HepG2 (cell line): ENCODE measurements around the gene EIF1. TPM values are rescaled to one million over a fixed set of nuclear protein-coding genes. Genes with fewer than 3 reads are reported as not detected.

Source experiments
- AGO2 ChIP-seq: fragments of 200-400 bp; formaldehyde crosslinking; optimal IDR thresholded peaks from 2 replicates; pipeline ENCODE3; 2017; ENCODE audit warnings: mild to moderate bottlenecking, low read depth, low read length, moderate library complexity
- ARID2 ChIP-seq: sonication (generic); formaldehyde crosslinking; IDR thresholded peaks from 2 replicates; pipeline ENCODE4 v1.8.1; 2022; ENCODE audit warnings: mild to moderate bottlenecking, missing genetic modification reagents, borderline replicate concordance
- ATF7 ChIP-seq, 2 experiments: fragments of 450-650 bp in 1 of 2; sonication (generic) in 1 of 2; formaldehyde crosslinking in 1 of 2; IDR thresholded peaks; 2 replicates each; pipeline versions ENCODE4 v1.4.0 to v1.6.1; 2016 to 2020; ENCODE audit warnings: antibody characterized with exemption in 1 of 2, mild to moderate bottlenecking in 1 of 2, missing genetic modification reagents in 1 of 2
- BRD4 ChIP-seq: sonication (generic); formaldehyde crosslinking; IDR thresholded peaks from 2 replicates; pipeline ENCODE4 v1.4.0; 2020; ENCODE audit warnings: missing genetic modification reagents
- GATAD2A ChIP-seq: IDR thresholded peaks from 2 replicates; pipeline ENCODE4 v1.6.1; 2016
- KAT2B ChIP-seq: fragments of 150-350 bp; IDR thresholded peaks from 2 replicates; pipeline ENCODE4 v1.6.1; 2014; ENCODE audit warnings: low read depth, low read length, borderline replicate concordance
- MED8 ChIP-seq: sonication (generic); formaldehyde crosslinking; IDR thresholded peaks from 2 replicates; pipeline ENCODE4 v1.8.1; 2023; ENCODE audit warnings: mild to moderate bottlenecking, missing genetic modification reagents; ENCODE audit not compliant: insufficient replicate concordance
- NFKBIZ ChIP-seq: IDR thresholded peaks from 2 replicates; pipeline ENCODE4 v1.6.1; 2018; ENCODE audit warnings: missing genetic modification reagents, missing compliant biosample characterization
- SATB2 ChIP-seq: sonication (generic); formaldehyde crosslinking; IDR thresholded peaks from 2 replicates; pipeline ENCODE4 v1.5.0; 2020; ENCODE audit warnings: missing genetic modification reagents
- SP140L ChIP-seq: sonication (generic); formaldehyde crosslinking; IDR thresholded peaks from 2 replicates; pipeline ENCODE4 v1.4.0; 2020; ENCODE audit warnings: missing genetic modification reagents, borderline replicate concordance
- TEAD3 ChIP-seq: optimal IDR thresholded peaks from 2 replicates; pipeline ENCODE3; 2016; ENCODE audit warnings: borderline replicate concordance
- TRIM22 ChIP-seq: fragments of 450-650 bp; IDR thresholded peaks from 2 replicates; pipeline ENCODE4 v1.6.1; 2017
- ZBTB10 ChIP-seq: sonication (generic); formaldehyde crosslinking; IDR thresholded peaks from 2 replicates; pipeline ENCODE4 v1.4.0; 2020; ENCODE audit warnings: missing genetic modification reagents, borderline replicate concordance
- ZBTB49 ChIP-seq: sonication (generic); formaldehyde crosslinking; IDR thresholded peaks from 2 replicates; pipeline ENCODE4 v1.4.0; 2020; ENCODE audit warnings: missing genetic modification reagents, borderline replicate concordance
- ZFP62 ChIP-seq: sonication (generic); formaldehyde crosslinking; IDR thresholded peaks from 2 replicates; pipeline ENCODE4 v1.4.0; 2020; ENCODE audit warnings: missing genetic modification reagents
- ZNF225 ChIP-seq: sonication (generic); formaldehyde crosslinking; IDR thresholded peaks from 2 replicates; pipeline ENCODE4 v1.4.0; 2020; ENCODE audit warnings: mild to moderate bottlenecking, missing genetic modification reagents
- ZNF253 ChIP-seq: sonication (generic); formaldehyde crosslinking; IDR thresholded peaks from 2 replicates; pipeline ENCODE4 v1.8.0; 2022; ENCODE audit warnings: mild to moderate bottlenecking, missing genetic modification reagents, borderline replicate concordance
- ZNF367 ChIP-seq: sonication (generic); formaldehyde crosslinking; IDR thresholded peaks from 2 replicates; pipeline ENCODE4 v1.4.0; 2020; ENCODE audit warnings: missing genetic modification reagents, borderline replicate concordance
- ZNF562 ChIP-seq: sonication (generic); formaldehyde crosslinking; IDR thresholded peaks from 2 replicates; pipeline ENCODE4 v1.8.0; 2022; ENCODE audit warnings: missing genetic modification reagents, borderline replicate concordance
- ZSCAN9 ChIP-seq: IDR thresholded peaks from 2 replicates; pipeline ENCODE4 v1.6.1; 2016; ENCODE audit warnings: borderline replicate concordance
- ZXDC ChIP-seq: sonication (generic); formaldehyde crosslinking; IDR thresholded peaks from 2 replicates; pipeline ENCODE4 v1.5.0; 2020; ENCODE audit warnings: mild to moderate bottlenecking, missing genetic modification reagents
- polyA plus RNA-seq, 8 experiments: library from polyadenylated mRNA; depleted of rRNA in 3 of 8; stranded (reverse) in 7 of 8; unstranded in 1 of 8; fragments of >200 nt; fragmentation: Illumina TruSeq in 4 of 8; extraction: Trizol in 4 of 8; gene quantifications; 2 replicates each; pipeline versions ENCODE4 v1.2.1 to v1.2.3, GENCODE V29; 2011 to 2016; ENCODE audit warnings: low read depth in 4 of 8, missing spikeins in 1 of 8, mixed read lengths in 1 of 8; ENCODE audit not compliant: insufficient read depth in 1 of 8
- total RNA-seq, 5 experiments: library from RNA; depleted of rRNA; stranded (reverse); fragments of >200 nt; fragmentation: Illumina TruSeq; extraction: Trizol; gene quantifications; 2 replicates each; pipeline ENCODE4 v1.2.3, GENCODE V29; 2016; ENCODE audit warnings: low read depth in 1 of 5

Gene EIF1
- total and polyA plus RNA-seq, 2 of the 13 experiments (the other 11 are each of a cell fraction or from before 2014, with no cell fraction given) = 147 to 517 TPM

GRCh38 chr17:41734139-41734948, 45.7 kb downstream of the EIF1 start, which contains the start of gene HAP1 (continued):
- no peak for TF ChIP-seq ARID2 (CRISPR knock-in tag)
- no peak for TF ChIP-seq BRD4 (CRISPR knock-in tag)
- no peak for TF ChIP-seq KAT2B
- peak; percentile 81 for TF ChIP-seq MED8 (CRISPR knock-in tag)
- no peak for TF ChIP-seq ZNF367
- TF ChIP-seq ZBTB49 (CRISPR knock-in tag) = 0 out of 2 replicates have a peak, but pooled peaks have one; percentile 12
- 0 out of 2 replicates have a peak, but pooled peaks have one; percentile 26 for TF ChIP-seq SP140L (CRISPR knock-in tag)
- no peak for TF ChIP-seq ZSCAN9 (CRISPR knock-in tag)
- no peak for TF ChIP-seq TRIM22
- no peak for TF ChIP-seq ZBTB10 (CRISPR knock-in tag)
- peak; percentile 7; the same call in 1 of the 2 replicates for TF ChIP-seq GATAD2A (CRISPR knock-in tag)
- TF ChIP-seq NFKBIZ (CRISPR knock-in tag) = no peak
- TF ChIP-seq ZNF562 (CRISPR knock-in tag) = no peak
- no peak for TF ChIP-seq SATB2
- no peak for TF ChIP-seq ZXDC (CRISPR knock-in tag)
- peak; percentile 55; the same call in 1 of the 2 replicates for TF ChIP-seq ZNF225 (CRISPR knock-in tag)
- no peak for TF ChIP-seq TEAD3 (CRISPR knock-in tag)
- TF ChIP-seq ATF7 (IDR thresholded peaks at IDR 0.05) = peak; percentile 72
- TF ChIP-seq ATF7 (CRISPR knock-in tag; IDR thresholded peaks at IDR 0.05) = no peak
- TF ChIP-seq AGO2 = no peak
- no peak for TF ChIP-seq ZNF253 (CRISPR knock-in tag)
- no peak for TF ChIP-seq ZFP62 (CRISPR knock-in tag)
